HG03439 (cell line): Measurements from ENCODE around the gene DCLK2.

ENCODE experiments used
- ATAC-seq: cut with Tn5 transposase; IDR thresholded peaks from one replicate; pipeline ENCODE4 v1.9.1; 2021; ENCODE audit warnings: mild to moderate bottlenecking, moderate library complexity; ENCODE audit not compliant: unreplicated experiment

DCLK2 gene

GRCh38 chr4:150232029-150232428, 153.8 kb downstream of the DCLK2 start:
- ATAC-seq = no peak

GRCh38 chr4:150234246-150234645, 156.0 kb downstream of the DCLK2 start:
- ATAC-seq = no peak

- ATAC-seq = no peak
Measured at GRCh38 chr4:150235317-150235716, 157.1 kb downstream of the DCLK2 start.

- ATAC-seq = no peak
Measured at GRCh38 chr4:150235808-150236271, 157.6 kb downstream of the DCLK2 start.

GRCh38 chr4:150236626-150237025, 158.4 kb downstream of the DCLK2 start:
- ATAC-seq = no peak

GRCh38 chr4:150237110-150237872, 159.0 kb downstream of the DCLK2 start:
- ATAC-seq = no peak

GRCh38 chr4:150238591-150238990, 160.3 kb downstream of the DCLK2 start:
- no peak for ATAC-seq

GRCh38 chr4:150240011-150240410, 161.8 kb downstream of the DCLK2 start:
- ATAC-seq = no peak

- ATAC-seq = no peak
Measured at GRCh38 chr4:150242820-150243458, 164.7 kb downstream of the DCLK2 start.

GRCh38 chr4:150243932-150244331, 165.7 kb downstream of the DCLK2 start:
- ATAC-seq = no peak

GRCh38 chr4:150244600-150244999, 166.4 kb downstream of the DCLK2 start:
- ATAC-seq = no peak

- no peak for ATAC-seq
Measured at GRCh38 chr4:150247184-150247583, 168.9 kb downstream of the DCLK2 start.

GRCh38 chr4:150248181-150248580, 169.9 kb downstream of the DCLK2 start:
- no peak for ATAC-seq

- ATAC-seq = no peak
Measured at GRCh38 chr4:150250293-150250997, 172.2 kb downstream of the DCLK2 start.

GRCh38 chr4:150250998-150251651, 172.9 kb downstream of the DCLK2 start:
- ATAC-seq = no peak

- no peak for ATAC-seq
Measured at GRCh38 chr4:150251752-150252190, 173.5 kb downstream of the DCLK2 start.

- ATAC-seq = no peak
Measured at GRCh38 chr4:150252306-150252705, 174.1 kb downstream of the DCLK2 start.

- no peak for ATAC-seq
Measured at GRCh38 chr4:150252741-150253140, 174.5 kb downstream of the DCLK2 start.

GRCh38 chr4:150253416-150253815, 175.2 kb downstream of the DCLK2 start:
- no peak for ATAC-seq

GRCh38 chr4:150253965-150254630, 175.9 kb downstream of the DCLK2 start:
- ATAC-seq = no peak
